Measurements from ENCODE around the gene ZBTB18. TPM values are rescaled to one million over a fixed set of nuclear protein-coding genes. Genes with fewer than 3 reads are reported as not detected.
"Not testable (repeated sequence)": the region's sequence is repeated elsewhere in the genome, so short reads cannot be mapped to it uniquely, and the experiment has no call there.

Gene ZBTB18
- total and polyA plus RNA-seq, 10 donors, result 17.2 to 43.0 (median 32.8) TPM

DNA sequence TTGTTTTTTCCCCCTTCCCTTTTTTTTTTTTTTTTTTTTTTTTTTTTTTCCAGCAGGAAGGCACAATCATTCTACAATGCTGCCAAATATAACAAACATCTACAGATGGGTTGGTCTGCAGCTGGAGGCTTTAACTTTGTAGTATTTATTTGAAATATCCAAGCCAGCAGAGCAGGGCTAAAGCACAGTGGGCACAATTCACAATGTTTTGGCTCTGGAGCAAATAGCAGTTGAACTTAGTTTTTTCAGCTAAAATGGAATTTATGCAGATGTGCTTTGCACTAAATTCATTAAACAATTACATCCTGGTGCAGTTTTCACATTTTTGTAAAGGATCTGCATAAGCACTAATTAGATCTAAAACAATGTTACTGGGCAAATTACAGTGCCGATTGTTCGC, 39.8 kb upstream of the ZBTB18 start:
- WGBS, 5 donors, result 93 to 99% (median 96%) methylated on average over 2 of the region's 2 CpGs

DNA sequence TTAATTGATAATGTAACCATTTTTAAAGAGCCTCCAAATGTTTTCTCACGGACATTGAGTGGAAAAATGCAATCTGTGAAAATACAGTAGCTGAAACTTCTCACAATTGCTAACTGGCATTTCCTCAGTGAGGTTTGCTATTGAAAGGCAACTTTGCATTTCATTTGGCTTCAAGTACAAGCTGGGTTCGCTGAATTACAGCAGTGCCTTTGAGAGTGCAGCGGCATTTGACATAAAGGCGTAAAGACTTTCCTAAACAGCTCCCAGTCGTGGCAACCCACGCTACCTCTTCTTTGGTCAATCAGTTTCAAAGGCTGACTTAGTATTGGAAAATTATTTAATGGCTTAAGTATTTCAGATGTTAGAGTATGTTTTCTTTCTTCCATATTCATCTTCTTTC, 39.3 kb upstream of the ZBTB18 start:
- H3K9me3 ChIP-seq, result no peaks in the 10 kb centered on the region
- 67 to 76% (median 73%) methylated on average over 6 of the region's 6 CpGs for WGBS, 5 donors
- no peaks in the 10 kb centered on the region for H3K36me3 ChIP-seq
- no peak for DNase-seq
- no peaks in the 10 kb centered on the region for H3K4me1 ChIP-seq
- TF ChIP-seq POLR2A (IDR thresholded peaks at IDR 0.05), result no peak
- no peak for TF ChIP-seq POLR2AphosphoS5 (IDR thresholded peaks at IDR 0.05)
- TF ChIP-seq, protein P1, sequence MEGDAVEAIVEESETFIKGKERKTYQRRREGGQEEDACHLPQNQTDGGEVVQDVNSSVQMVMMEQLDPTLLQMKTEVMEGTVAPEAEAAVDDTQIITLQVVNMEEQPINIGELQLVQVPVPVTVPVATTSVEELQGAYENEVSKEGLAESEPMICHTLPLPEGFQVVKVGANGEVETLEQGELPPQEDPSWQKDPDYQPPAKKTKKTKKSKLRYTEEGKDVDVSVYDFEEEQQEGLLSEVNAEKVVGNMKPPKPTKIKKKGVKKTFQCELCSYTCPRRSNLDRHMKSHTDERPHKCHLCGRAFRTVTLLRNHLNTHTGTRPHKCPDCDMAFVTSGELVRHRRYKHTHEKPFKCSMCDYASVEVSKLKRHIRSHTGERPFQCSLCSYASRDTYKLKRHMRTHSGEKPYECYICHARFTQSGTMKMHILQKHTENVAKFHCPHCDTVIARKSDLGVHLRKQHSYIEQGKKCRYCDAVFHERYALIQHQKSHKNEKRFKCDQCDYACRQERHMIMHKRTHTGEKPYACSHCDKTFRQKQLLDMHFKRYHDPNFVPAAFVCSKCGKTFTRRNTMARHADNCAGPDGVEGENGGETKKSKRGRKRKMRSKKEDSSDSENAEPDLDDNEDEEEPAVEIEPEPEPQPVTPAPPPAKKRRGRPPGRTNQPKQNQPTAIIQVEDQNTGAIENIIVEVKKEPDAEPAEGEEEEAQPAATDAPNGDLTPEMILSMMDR (IDR thresholded peaks at IDR 0.05 in 8 of 11, conservative IDR thresholded peaks at IDR 0.05 in 3 of 11), result no peak
- H3K4me3 ChIP-seq, result no peak overlapping the region
- intact Hi-C loops (cut with DNase I; ENCODE audit: low total_unique reads), result no loop called here
- H3K27ac ChIP-seq, result no peak overlapping the region
- H3K27me3 ChIP-seq (replicated peaks in 1 of 7), result no peaks in the 10 kb centered on the region

More for the DNA sequence above, 39.8 kb upstream of the ZBTB18 start:
- DNase-seq, result no peak
- Histone ChIP-seq H3K9me3 (no peaks in the 10 kb centered on the region), H3K27me3 (replicated peaks in 1 of 7) (no peaks in the 10 kb centered on the region), H3K4me3 (no peak overlapping the region), H3K4me1 (no peaks in the 10 kb centered on the region), H3K27ac (no peak overlapping the region), H3K36me3 (no peaks in the 10 kb centered on the region)
- intact Hi-C loops (cut with DNase I; ENCODE audit: low total_unique reads), result no loop called here
- no peak for TF ChIP-seq POLR2A (IDR thresholded peaks at IDR 0.05)
- TF ChIP-seq POLR2AphosphoS5 (IDR thresholded peaks at IDR 0.05), result no peak
- TF ChIP-seq, protein P1 (IDR thresholded peaks at IDR 0.05 in 8 of 11, conservative IDR thresholded peaks at IDR 0.05 in 3 of 11), result no peak

DNA sequence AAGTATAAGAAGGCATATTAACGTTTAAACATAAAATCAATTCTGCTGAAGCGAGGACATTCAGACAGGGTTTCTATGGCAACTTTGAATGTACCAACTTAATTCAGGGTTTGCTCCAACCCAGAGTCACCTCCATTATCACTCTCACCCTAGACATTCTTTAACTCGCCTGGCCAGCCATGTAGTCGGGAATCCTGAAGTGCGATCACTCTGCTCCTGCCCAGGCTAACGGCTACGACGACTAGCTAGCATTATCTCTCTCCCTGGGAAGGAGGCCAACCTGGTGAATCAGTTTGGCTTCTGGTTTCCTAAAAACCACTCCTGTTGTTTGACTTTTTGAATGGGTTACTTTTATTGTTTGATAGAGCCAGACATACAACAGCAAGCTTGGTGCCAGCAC, 38.9 kb upstream of the ZBTB18 start:
- no peaks in the 10 kb centered on the region for H3K27me3 ChIP-seq (replicated peaks in 1 of 7)
- H3K9me3 ChIP-seq, result no peaks in the 10 kb centered on the region
- WGBS, 5 donors, result 83 to 93% (median 91%) methylated on average over 8 of the region's 8 CpGs
- H3K4me1 ChIP-seq, result no peaks in the 10 kb centered on the region
- no peak overlapping the region for H3K4me3 ChIP-seq
- intact Hi-C loops (cut with DNase I; ENCODE audit: low total_unique reads), result no loop called here
- H3K36me3 ChIP-seq, result no peaks in the 10 kb centered on the region
- DNase-seq, result no peak
- TF ChIP-seq, protein P1 (IDR thresholded peaks at IDR 0.05 in 8 of 11, conservative IDR thresholded peaks at IDR 0.05 in 3 of 11), result no peak
- TF ChIP-seq POLR2A (IDR thresholded peaks at IDR 0.05), result no peak
- TF ChIP-seq POLR2AphosphoS5 (IDR thresholded peaks at IDR 0.05), result no peak
- H3K27ac ChIP-seq, result no peak overlapping the region

DNA sequence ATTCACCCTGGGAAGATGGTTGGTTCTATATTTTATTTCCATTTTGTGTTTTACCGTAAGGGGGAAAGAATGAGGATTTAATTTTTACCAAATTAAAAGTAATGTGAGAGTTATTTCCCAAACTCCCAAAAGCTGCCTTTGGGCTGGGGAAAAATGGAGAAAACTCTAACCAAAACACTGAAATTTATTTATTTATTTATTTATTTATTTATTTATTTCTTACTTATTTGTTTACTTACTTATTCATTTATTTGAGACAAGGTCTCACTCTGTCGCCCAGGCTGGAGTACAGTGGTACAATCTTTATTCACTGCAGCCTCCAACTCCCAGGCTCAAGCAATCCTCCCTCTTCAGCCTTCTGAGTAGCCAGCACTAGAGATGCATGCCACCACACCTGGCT, 38.0 kb upstream of the ZBTB18 start:
- no peaks in the 10 kb centered on the region for H3K27me3 ChIP-seq (replicated peaks in 1 of 7)
- 94 to 100% (median 96%) methylated on average over 2 of the region's 2 CpGs for WGBS, 5 donors
- no peak for DNase-seq
- intact Hi-C loops (cut with DNase I; ENCODE audit: low total_unique reads), result no loop called here
- no peak overlapping the region for H3K27ac ChIP-seq
- H3K36me3 ChIP-seq, result no peaks in the 10 kb centered on the region
- no peak overlapping the region for H3K4me3 ChIP-seq
- no peaks in the 10 kb centered on the region for H3K9me3 ChIP-seq
- no peaks in the 10 kb centered on the region for H3K4me1 ChIP-seq
- TF ChIP-seq POLR2AphosphoS5 (IDR thresholded peaks at IDR 0.05), result no peak
- TF ChIP-seq POLR2A (IDR thresholded peaks at IDR 0.05), result no peak
- TF ChIP-seq, protein P1 (IDR thresholded peaks at IDR 0.05 in 8 of 11, conservative IDR thresholded peaks at IDR 0.05 in 3 of 11), result no peak

DNA sequence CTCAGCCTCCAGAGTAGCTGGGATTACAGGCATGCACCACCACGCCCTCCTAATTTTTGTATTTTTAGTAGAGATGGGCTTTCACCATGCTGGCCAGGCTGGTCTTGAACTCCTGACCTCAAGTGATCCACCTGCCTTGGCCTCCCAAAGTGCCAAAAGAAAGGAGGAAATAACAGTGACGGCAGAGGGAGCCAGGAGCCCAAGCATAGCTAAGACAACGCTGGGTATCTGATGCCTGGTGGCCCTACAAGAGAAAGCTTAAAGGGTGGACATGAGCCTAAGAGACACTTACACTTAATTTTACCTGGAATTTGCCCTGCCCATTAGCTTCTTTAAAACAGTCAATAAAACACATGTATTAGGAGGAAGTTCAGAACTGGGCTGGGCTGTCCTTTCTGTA, 36.2 kb upstream of the ZBTB18 start:
- intact Hi-C loops (cut with DNase I; ENCODE audit: low total_unique reads), result not testable (repeated sequence)
- WGBS, 5 donors, result 33 to 85% (median 59%) methylated on average over 3 of the region's 3 CpGs

More for the DNA sequence above, 36.2 kb upstream of the ZBTB18 start:
- not testable (repeated sequence) for H3K36me3 ChIP-seq; H3K4me3 ChIP-seq; H3K27me3 ChIP-seq (replicated peaks in 1 of 7); H3K27ac ChIP-seq; DNase-seq; H3K4me1 ChIP-seq; H3K9me3 ChIP-seq

All from spleen (tissue), 11 donors.